H1 (cell line): ENCODE results near the gene LBP. TPM values are rescaled to one million over a fixed set of nuclear protein-coding genes. Genes with fewer than 3 reads are reported as not detected.

Experiments used
- CTCF ChIA-PET: fragments of 300-600 bp; sonication (Branson Sonifier 250); formaldehyde crosslinking; loops from one replicate; lab custom pipeline; 2021; ENCODE audit not compliant: partially characterized antibody; lab: Charles Lee
- POLR2A ChIA-PET: fragments of 300-600 bp; sonication (Branson Sonifier 250); formaldehyde crosslinking; loops from one replicate; lab custom pipeline; 2021; ENCODE audit warnings: inconsistent platforms; ENCODE audit not compliant: partially characterized antibody; lab: Charles Lee
- DNase-seq, 2 experiments: peaks; one replicate each; pipeline versions ENCODE4 v3.0.0 to v3.0.0-alpha.2; 2010 to 2022; ENCODE audit warnings: low spot score in 2 of 2, low read depth in 1 of 2, mixed read lengths in 1 of 2
- FAIRE-seq: peaks from 2 replicates; lab custom pipeline; 2011; peaks lifted over from hg19 to GRCh38; lab: Jason Lieb, UNC
- H2AFZ ChIP-seq: 2 replicates; pipeline ENCODE4 v1.8.1; 2012; ENCODE audit warnings: low read length, inconsistent platforms
- H2AK5ac ChIP-seq: 2 replicates; pipeline ENCODE4 v1.6.1; 2013; ENCODE audit warnings: low read depth, low read length
- H2BK120ac ChIP-seq: replicated peaks from 2 replicates; pipeline ENCODE3; 2013; ENCODE audit warnings: low read depth, low read length, inconsistent platforms
- H2BK12ac ChIP-seq: 2 replicates; pipeline ENCODE4 v1.6.1; 2013; ENCODE audit warnings: low read depth, low read length
- H2BK15ac ChIP-seq: 2 replicates; pipeline ENCODE4 v1.6.1; 2013; ENCODE audit warnings: low read length
- H2BK20ac ChIP-seq: 2 replicates; pipeline ENCODE4 v1.6.1; 2013; ENCODE audit warnings: low read length
- H2BK5ac ChIP-seq: 2 replicates; pipeline ENCODE4 v1.6.1; 2013; ENCODE audit warnings: low read depth, low read length
- H3K14ac ChIP-seq: 2 replicates; pipeline ENCODE4 v1.6.1; 2013; ENCODE audit warnings: inconsistent platforms; ENCODE audit not compliant: insufficient read length
- H3K18ac ChIP-seq: 2 replicates; pipeline ENCODE4 v1.6.1; 2013; ENCODE audit warnings: low read length; ENCODE audit errors: extremely low read depth
- H3K23ac ChIP-seq: 2 replicates; pipeline ENCODE4 v1.6.1; 2013; ENCODE audit warnings: inconsistent platforms; ENCODE audit not compliant: insufficient read length
- H3K23me2 ChIP-seq: 2 replicates; pipeline ENCODE4 v1.6.1; 2013; ENCODE audit warnings: low read depth, low read length
- H3K27ac ChIP-seq: 2 replicates; pipeline ENCODE4 v1.6.1; 2011; ENCODE audit warnings: low read depth, low read length, inconsistent platforms
- H3K27me3 ChIP-seq, 4 experiments: replicated peaks in 1 of 4; 1 replicate in 1 of 4; 2 replicates in 3 of 4; pipeline versions ENCODE4 v1.6.1 to v1.8.1; 2011 to 2013; ENCODE audit warnings: low read length in 3 of 4, mild to moderate bottlenecking in 3 of 4, inconsistent platforms in 2 of 4, mixed read lengths in 2 of 4, moderate library complexity in 1 of 4; ENCODE audit not compliant: control insufficient read depth in 3 of 4, insufficient read depth in 3 of 4; ENCODE audit errors: extremely low read depth in 1 of 4
- H3K36me3 ChIP-seq, 4 experiments: 2 replicates each; pipeline versions ENCODE4 v1.6.1 to v1.8.1; 2011 to 2013; ENCODE audit warnings: mild to moderate bottlenecking in 4 of 4, low read length in 3 of 4, moderate library complexity in 2 of 4, control low read depth in 1 of 4, inconsistent platforms in 1 of 4; ENCODE audit not compliant: insufficient read depth in 4 of 4, control insufficient read depth in 2 of 4
- H3K4ac ChIP-seq: replicated peaks from 2 replicates; pipeline ENCODE3; 2013; ENCODE audit warnings: low read length, low read depth, mixed read lengths, inconsistent platforms; ENCODE audit not compliant: insufficient read length
- H3K4me1 ChIP-seq, 4 experiments: replicated peaks in 1 of 4; 1 replicate in 1 of 4; 2 replicates in 3 of 4; pipeline versions ENCODE4 v1.6.1 to v1.8.1; 2011 to 2013; ENCODE audit warnings: low read length in 3 of 4, inconsistent platforms in 2 of 4, mixed read lengths in 1 of 4; ENCODE audit not compliant: insufficient read depth in 4 of 4, control insufficient read depth in 3 of 4
- H3K4me2 ChIP-seq, 2 experiments: 2 replicates each; pipeline versions ENCODE4 v1.6.1 to v1.8.1; 2011 to 2013; ENCODE audit warnings: low read depth in 2 of 2, low read length in 2 of 2, control low read depth in 1 of 2, inconsistent platforms in 1 of 2, mild to moderate bottlenecking in 1 of 2; ENCODE audit not compliant: insufficient read depth in 1 of 2
- H3K4me3 ChIP-seq, 4 experiments: fragments of 200-600, 300-600 bp in 1 of 4; sonication (generic), shearing (Covaris generic), sonication (Bioruptor Twin) in 1 of 4; 2 replicates each; pipeline versions ENCODE4 v1.5.1 to v1.8.1; 2011 to 2016; ENCODE audit warnings: low read length in 4 of 4, low read depth in 3 of 4, control low read depth in 2 of 4, inconsistent platforms in 2 of 4, mild to moderate bottlenecking in 2 of 4, mixed read lengths in 1 of 4, moderate library complexity in 1 of 4; ENCODE audit not compliant: insufficient read depth in 2 of 4; ENCODE audit errors: extremely low read depth in 1 of 4
- H3K56ac ChIP-seq: replicated peaks from 2 replicates; pipeline ENCODE3; 2013; ENCODE audit warnings: low read depth, mild to moderate bottlenecking, mixed read lengths, low read length, inconsistent platforms; ENCODE audit not compliant: insufficient read length
- H3K79me1 ChIP-seq: 2 replicates; pipeline ENCODE4 v1.6.1; 2013; ENCODE audit warnings: low read depth, low read length, control low read depth
- H3K79me2 ChIP-seq, 2 experiments: 2 replicates each; pipeline versions ENCODE4 v1.6.1 to v1.8.1; 2012 to 2013; ENCODE audit warnings: low read length in 2 of 2, mild to moderate bottlenecking in 2 of 2, inconsistent platforms in 1 of 2; ENCODE audit not compliant: insufficient read depth in 2 of 2, control insufficient read depth in 1 of 2
- H3K9ac ChIP-seq, 4 experiments: replicated peaks in 1 of 4; 1 replicate in 1 of 4; 2 replicates in 3 of 4; pipeline versions ENCODE4 v1.6.1 to v1.8.1; 2011 to 2013; ENCODE audit warnings: low read depth in 3 of 4, low read length in 3 of 4, control low read depth in 2 of 4, mild to moderate bottlenecking in 2 of 4, moderate library complexity in 2 of 4, inconsistent platforms in 1 of 4; ENCODE audit errors: extremely low read depth in 1 of 4
- H3K9me3 ChIP-seq, 2 experiments: 2 replicates each; pipeline versions ENCODE4 v1.6.1 to v1.8.1; 2012 to 2013; ENCODE audit warnings: mild to moderate bottlenecking in 2 of 2, moderate library complexity in 2 of 2, control low read depth in 1 of 2, inconsistent platforms in 1 of 2, low read depth in 1 of 2, low read length in 1 of 2, mixed read lengths in 1 of 2; ENCODE audit not compliant: insufficient read depth in 2 of 2
- H4K20me1 ChIP-seq, 2 experiments: replicated peaks in 1 of 2; 2 replicates each; pipeline versions ENCODE3 to v1.8.1; 2011 to 2013; ENCODE audit warnings: inconsistent platforms in 2 of 2, low read length in 2 of 2, mild to moderate bottlenecking in 1 of 2; ENCODE audit not compliant: insufficient read depth in 2 of 2, control insufficient read depth in 1 of 2
- H4K5ac ChIP-seq: 2 replicates; pipeline ENCODE4 v1.6.1; 2013; ENCODE audit warnings: low read length, low read depth, mixed read lengths, inconsistent platforms; ENCODE audit not compliant: insufficient read length
- H4K8ac ChIP-seq: 2 replicates; pipeline ENCODE4 v1.8.0; 2013; ENCODE audit warnings: mild to moderate bottlenecking, moderate library complexity, low read length, inconsistent platforms; ENCODE audit not compliant: insufficient read depth; ENCODE audit errors: extremely low read depth
- H4K91ac ChIP-seq: replicated peaks from 2 replicates; pipeline ENCODE3; 2013; ENCODE audit warnings: low read length, mixed read lengths, inconsistent platforms; ENCODE audit not compliant: insufficient read length
- ASH2L ChIP-seq: fragments of 200-600, 300-600 bp; sonication (generic); IDR thresholded peaks from one replicate; pipeline ENCODE4 v1.7.1; 2017; ENCODE audit warnings: low read length
- SIN3A ChIP-seq, 2 experiments: IDR thresholded peaks in 1 of 2; conservative IDR thresholded peaks in 1 of 2; 2 replicates each; pipeline ENCODE4 v1.6.1; 2011 to 2012; ENCODE audit warnings: low read length in 2 of 2, improper control_type of control experiment in 1 of 2, low read depth in 1 of 2, mild to moderate bottlenecking in 1 of 2
- SP1 ChIP-seq: IDR thresholded peaks from 2 replicates; pipeline ENCODE4 v1.6.1; 2011; ENCODE audit warnings: low read depth, low read length
- TEAD4 ChIP-seq: IDR thresholded peaks from 2 replicates; pipeline ENCODE4 v1.6.1; 2012; ENCODE audit warnings: low read depth, low read length, inconsistent platforms, mixed read lengths
- WGBS, 2 experiments: shearing (Covaris generic) in 1 of 2; methylation state at CpG; one replicate each; pipeline versions ENCODE4 v1.1.6 to v1.1.7; 2013 to 2015; ENCODE audit warnings: low lambda C conversion rate in 2 of 2, mixed read lengths in 2 of 2, inconsistent platforms in 1 of 2, low coverage in 1 of 2, missing lambda C conversion rate in 1 of 2; ENCODE audit not compliant: insufficient replicate concordance in 2 of 2, insufficient coverage in 1 of 2, insufficient read length in 1 of 2; ENCODE audit errors: extremely low coverage in 1 of 2, missing lambda C conversion rate in 1 of 2; 5-methylcytosine and 5-hydroxymethylcytosine counted together
- polyA plus RNA-seq, 7 experiments: library from polyadenylated mRNA; depleted of rRNA in 3 of 7; stranded (reverse) in 5 of 7; unstranded in 2 of 7; fragments of >200 nt in 5 of 7; fragments of 200-250 nt in 2 of 7; gene quantifications; 1 replicate in 5 of 7; 2 replicates in 1 of 7; 4 replicates in 1 of 7; pipeline versions ENCODE4 v1.2.1 to v1.2.3, GENCODE V29; 2011 to 2013; ENCODE audit warnings: missing spikeins in 2 of 7, mixed read lengths in 2 of 7
- total RNA-seq: library from RNA; stranded (reverse); fragmentation: NEBNext Ultra II Directional; extraction: Animal tissue kit (Norgen Biotek cat#: 25700); gene quantifications from 2 replicates; pipeline ENCODE4 v1.2.1, GENCODE V29; 2021

Gene LBP
- total and polyA plus RNA-seq, 2 of the 8 experiments (the other 6 are each of a cell fraction or from before 2014, with no cell fraction given), result 0.60 to 0.63 TPM

GRCh38 chr20:38353316-38353715, 7.0 kb downstream of the LBP start:
- Histone ChIP-seq H2BK120ac (no peak overlapping the region), H3K4me2 (peak overlapping the region; percentile 13 to 52; a peak in 3 of 4 replicates), H3K14ac (no peak overlapping the region), H3K79me2 (no peaks in the 10 kb centered on the region), H3K18ac (peak overlapping the region; percentile 16; the same call in 1 of the 2 replicates), H3K27ac (no peak overlapping the region), H4K8ac (no peak overlapping the region), H3K36me3 (no peaks in the 10 kb centered on the region), H2AK5ac (no peak overlapping the region), H2BK12ac (no peak overlapping the region), H4K20me1 (no peaks in the 10 kb centered on the region), H3K56ac (no peak overlapping the region), H2BK15ac (no peak overlapping the region), H3K23me2 (peaks cover 4% of the 10 kb centered on the region; the same call in 1 of the 2 replicates), H2BK5ac (no peak overlapping the region), H3K9me3 (no peaks in the 10 kb centered on the region), H2AFZ (no peak overlapping the region), H4K5ac (no peak overlapping the region), H3K79me1 (no peaks in the 10 kb centered on the region), H4K91ac (no peak overlapping the region), H3K9ac (no peak overlapping the region), H3K23ac (no peak overlapping the region), H3K27me3 (no peaks in the 10 kb centered on the region), H2BK20ac (0 out of 2 replicates have a peak overlapping the region, but pooled peaks have one; percentile 72), H3K4me1 (peaks cover 2 to 24% (median 15%) of the 10 kb centered on the region in 4 experiments), H3K4me3 (peak overlapping the region in 1 of 4 experiments; percentile 23; a peak in 1 of 8 replicates), H3K4ac (no peak overlapping the region)
- CTCF ChIA-PET, result interaction anchor here (0.6 to 22.1 kb wide), 7 partner anchors 12 to 55 kb away, joined by 3 to 390 read pairs (median 4); no protein-coding TSS in a partner anchor
- WGBS, 2 experiments, result 41% methylated on average over 7 of the region's 7 CpGs; no CpG with 5 or more reads in 1 of the 2 experiments
- DNase-seq (no peak), FAIRE-seq (no peak)
- TF ChIP-seq SP1 (0 out of 2 replicates have a peak, but pooled peaks have one; percentile 15), TEAD4 (no peak), SIN3A (conservative IDR thresholded peaks at IDR 0.05 in 1 of 2, IDR thresholded peaks at IDR 0.05 in 1 of 2; ENCODE audit: low read depth in 1 of 2, low read length in 2 of 2) (no peak), ASH2L (no peak)
- POLR2A ChIA-PET, result interaction anchor here (0.8 to 1.6 kb wide), 5 partner anchors 10 to 72 kb away, joined by 3 to 10 read pairs (median 4); no protein-coding TSS in a partner anchor
